Astrocyte (in vitro differentiated cells and primary cell): ENCODE measurements around the gene NFU1. TPM values are rescaled to one million over a fixed set of nuclear protein-coding genes. Genes with fewer than 3 reads are reported as not detected.

Experiments used
- DNase-seq: peaks from one replicate; pipeline ENCODE4 v3.0.0-alpha.2; 2010; ENCODE audit warnings: low read depth
- FAIRE-seq: peaks from 2 replicates; lab custom pipeline; 2011; peaks lifted over from hg19 to GRCh38; lab: Jason Lieb, UNC
- H2AFZ ChIP-seq: 2 replicates; pipeline ENCODE4 v1.6.0; 2012; ENCODE audit warnings: low read depth, low read length, inconsistent platforms
- H3K27ac ChIP-seq: 2 replicates; pipeline ENCODE4 v1.5.1; 2011; ENCODE audit warnings: low read depth, low read length, inconsistent platforms
- H3K27me3 ChIP-seq: 2 replicates; pipeline ENCODE4 v1.6.0; 2011; ENCODE audit warnings: low read length, inconsistent platforms; ENCODE audit not compliant: insufficient read depth
- H3K36me3 ChIP-seq: 2 replicates; pipeline ENCODE4 v1.5.1; 2011; ENCODE audit warnings: low read length, inconsistent platforms; ENCODE audit not compliant: insufficient read depth
- H3K4me1 ChIP-seq: 2 replicates; pipeline ENCODE4 v1.5.1; 2011; ENCODE audit warnings: low read length, inconsistent platforms; ENCODE audit not compliant: insufficient read depth
- H3K4me2 ChIP-seq: 2 replicates; pipeline ENCODE4 v1.6.0; 2012; ENCODE audit warnings: low read length, inconsistent platforms
- H3K4me3 ChIP-seq: 2 replicates; pipeline ENCODE4 v1.5.1; 2011; ENCODE audit warnings: low read depth, mild to moderate bottlenecking, low read length, inconsistent platforms; ENCODE audit not compliant: insufficient read depth
- H3K79me2 ChIP-seq: 2 replicates; pipeline ENCODE4 v1.6.0; 2012; ENCODE audit warnings: mild to moderate bottlenecking, low read length, inconsistent platforms; ENCODE audit not compliant: insufficient read depth
- H3K9ac ChIP-seq: 2 replicates; pipeline ENCODE4 v1.6.0; 2012; ENCODE audit warnings: mild to moderate bottlenecking, low read length, inconsistent platforms
- H3K9me3 ChIP-seq: 2 replicates; pipeline ENCODE4 v1.5.1; 2012; ENCODE audit warnings: low read depth, mild to moderate bottlenecking, low read length, inconsistent platforms; ENCODE audit not compliant: insufficient read depth
- H4K20me1 ChIP-seq: 2 replicates; pipeline ENCODE4 v1.6.0; 2012; ENCODE audit warnings: low read length, inconsistent platforms; ENCODE audit not compliant: insufficient read depth
- H3K27ac Mint-ChIP-seq: one replicate; pipeline ENCODE4 v1.8.0; 2021; ENCODE audit warnings: mild to moderate bottlenecking, mixed read lengths; ENCODE audit not compliant: unreplicated experiment
- H3K27me3 Mint-ChIP-seq: one replicate; pipeline ENCODE4 v1.8.0; 2021; ENCODE audit warnings: low read depth, mixed read lengths; ENCODE audit not compliant: unreplicated experiment
- H3K36me3 Mint-ChIP-seq: one replicate; pipeline ENCODE4 v1.8.0; 2021; ENCODE audit warnings: low read depth, mixed read lengths; ENCODE audit not compliant: unreplicated experiment
- H3K4me1 Mint-ChIP-seq: one replicate; pipeline ENCODE4 v1.8.0; 2021; ENCODE audit warnings: low read depth, mixed read lengths; ENCODE audit not compliant: unreplicated experiment
- H3K4me3 Mint-ChIP-seq: one replicate; pipeline ENCODE4 v1.8.0; 2021; ENCODE audit warnings: mild to moderate bottlenecking, moderate library complexity, mixed read lengths; ENCODE audit not compliant: unreplicated experiment
- H3K9me3 Mint-ChIP-seq: one replicate; pipeline ENCODE4 v1.8.0; 2021; ENCODE audit warnings: mild to moderate bottlenecking, mixed read lengths; ENCODE audit not compliant: unreplicated experiment
- EZH2 ChIP-seq: IDR thresholded peaks from 2 replicates; pipeline ENCODE4 v1.6.1; 2012; ENCODE audit warnings: mild to moderate bottlenecking, low read length, inconsistent platforms; ENCODE audit not compliant: insufficient read depth
- total RNA-seq: library from RNA; stranded (reverse); gene quantifications from 2 replicates; pipeline ENCODE4 v1.2.1, GENCODE V29; 2021
- TF ChIP-seq, protein P1 (sequence below): IDR thresholded peaks from 2 replicates; pipeline ENCODE4 v1.5.1; 2011; ENCODE audit warnings: low read depth, mild to moderate bottlenecking, inconsistent platforms, low read length, moderate library complexity; ENCODE audit not compliant: insufficient read depth

NFU1 gene
- total RNA-seq, 1 donor from 2014 or later: 46.6 TPM

DNA sequence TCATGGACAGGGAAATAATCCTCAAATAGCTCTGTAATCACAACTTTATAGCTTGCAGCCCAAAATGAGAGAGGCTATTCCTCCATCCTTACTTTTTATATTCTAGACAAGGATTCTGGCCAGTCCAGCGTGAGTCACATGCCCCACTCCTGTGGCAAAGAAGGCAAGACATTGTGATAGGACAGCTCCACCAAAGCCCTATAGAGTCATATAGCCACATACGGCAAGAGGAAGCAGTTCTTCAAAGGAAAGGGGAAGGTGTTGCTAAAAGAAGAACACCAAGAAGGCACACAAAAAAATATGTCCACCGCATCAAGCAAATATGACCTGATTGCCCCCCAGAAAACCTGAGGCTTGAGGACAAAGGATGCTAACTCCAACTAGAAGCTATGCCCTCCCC is 46.8 kb downstream of the NFU1 start:
- Histone ChIP-seq H4K20me1 (peaks cover 3% of the 10 kb centered on the region), H2AFZ (no peak overlapping the region), H3K79me2 (peaks cover 17% of the 10 kb centered on the region), H3K4me1 (peaks cover 8% of the 10 kb centered on the region), H3K4me2 (no peak overlapping the region), H3K9ac (no peak overlapping the region), H3K27ac (no peak overlapping the region), H3K27me3 (no peaks in the 10 kb centered on the region), H3K4me3 (no peak overlapping the region), H3K9me3 (no peaks in the 10 kb centered on the region), H3K36me3 (peaks cover 5% of the 10 kb centered on the region)
- no peak overlapping the region for H3K27ac Mint-ChIP-seq
- H3K9me3 Mint-ChIP-seq: no peaks in the 10 kb centered on the region
- no peak overlapping the region for H3K4me3 Mint-ChIP-seq
- peaks cover 13% of the 10 kb centered on the region for H3K4me1 Mint-ChIP-seq
- TF ChIP-seq, protein P1, sequence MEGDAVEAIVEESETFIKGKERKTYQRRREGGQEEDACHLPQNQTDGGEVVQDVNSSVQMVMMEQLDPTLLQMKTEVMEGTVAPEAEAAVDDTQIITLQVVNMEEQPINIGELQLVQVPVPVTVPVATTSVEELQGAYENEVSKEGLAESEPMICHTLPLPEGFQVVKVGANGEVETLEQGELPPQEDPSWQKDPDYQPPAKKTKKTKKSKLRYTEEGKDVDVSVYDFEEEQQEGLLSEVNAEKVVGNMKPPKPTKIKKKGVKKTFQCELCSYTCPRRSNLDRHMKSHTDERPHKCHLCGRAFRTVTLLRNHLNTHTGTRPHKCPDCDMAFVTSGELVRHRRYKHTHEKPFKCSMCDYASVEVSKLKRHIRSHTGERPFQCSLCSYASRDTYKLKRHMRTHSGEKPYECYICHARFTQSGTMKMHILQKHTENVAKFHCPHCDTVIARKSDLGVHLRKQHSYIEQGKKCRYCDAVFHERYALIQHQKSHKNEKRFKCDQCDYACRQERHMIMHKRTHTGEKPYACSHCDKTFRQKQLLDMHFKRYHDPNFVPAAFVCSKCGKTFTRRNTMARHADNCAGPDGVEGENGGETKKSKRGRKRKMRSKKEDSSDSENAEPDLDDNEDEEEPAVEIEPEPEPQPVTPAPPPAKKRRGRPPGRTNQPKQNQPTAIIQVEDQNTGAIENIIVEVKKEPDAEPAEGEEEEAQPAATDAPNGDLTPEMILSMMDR: no peak
- no peak for TF ChIP-seq EZH2
- no peak for DNase-seq
- no peaks in the 10 kb centered on the region for H3K27me3 Mint-ChIP-seq
- FAIRE-seq: no peak
- H3K36me3 Mint-ChIP-seq: peaks cover 8% of the 10 kb centered on the region

DNA sequence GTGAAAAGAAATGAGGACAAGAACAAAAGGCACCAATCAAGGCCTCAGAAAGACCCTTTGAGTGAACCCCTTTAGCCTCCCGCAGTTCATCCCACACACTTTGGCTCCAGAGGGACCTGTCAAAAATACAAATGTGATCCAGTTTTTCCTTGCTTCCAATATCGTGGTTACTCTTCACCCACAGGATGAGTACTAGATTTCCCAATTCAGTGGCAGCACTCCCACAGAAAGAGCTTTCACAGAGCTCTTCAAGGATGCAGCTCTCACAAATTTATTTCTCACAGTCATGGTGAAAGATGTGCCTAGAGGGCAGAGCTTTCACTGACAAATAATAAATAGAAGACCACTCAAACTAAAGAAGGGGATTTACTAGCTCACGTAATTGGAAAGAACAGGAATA is 47.2 kb downstream of the NFU1 start:
- Mint-ChIP-seq H3K27ac (no peak overlapping the region), H3K4me3 (no peak overlapping the region), H3K4me1 (peaks cover 13% of the 10 kb centered on the region), H3K27me3 (no peaks in the 10 kb centered on the region), H3K9me3 (no peaks in the 10 kb centered on the region), H3K36me3 (peaks cover 7% of the 10 kb centered on the region)
- DNase-seq (no peak), FAIRE-seq (no peak)
- Histone ChIP-seq H3K27ac (no peak overlapping the region), H3K4me3 (no peak overlapping the region), H3K27me3 (no peaks in the 10 kb centered on the region), H3K4me2 (no peak overlapping the region), H3K9me3 (no peaks in the 10 kb centered on the region), H3K4me1 (peaks cover 9% of the 10 kb centered on the region), H3K36me3 (peaks cover 5% of the 10 kb centered on the region), H3K9ac (no peak overlapping the region), H2AFZ (no peak overlapping the region), H4K20me1 (peaks cover 7% of the 10 kb centered on the region), H3K79me2 (peaks cover 22% of the 10 kb centered on the region)
- TF ChIP-seq, protein P1: no peak
- TF ChIP-seq EZH2: no peak

DNA sequence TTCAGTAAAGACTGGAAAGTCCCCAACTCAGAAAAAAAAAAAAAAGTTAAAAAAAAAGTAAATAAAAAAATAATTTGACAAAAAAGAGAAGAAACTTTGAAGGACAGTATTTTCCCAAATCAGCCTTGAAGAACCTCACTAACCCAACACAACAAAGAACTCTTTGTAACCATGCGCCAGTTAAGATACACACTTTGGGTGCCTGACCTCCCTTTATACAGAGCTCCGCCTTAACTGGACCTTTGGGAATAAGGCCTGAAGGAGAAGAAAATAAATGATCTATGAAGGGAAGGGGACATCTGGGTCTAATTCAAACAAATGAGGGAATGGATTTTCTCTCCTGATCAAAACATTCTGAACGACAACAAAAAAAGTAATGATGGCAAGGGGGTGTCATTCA is 48.0 kb downstream of the NFU1 start:
- H3K36me3 ChIP-seq: peaks cover 3% of the 10 kb centered on the region
- H3K27ac ChIP-seq: no peak overlapping the region
- no peaks in the 10 kb centered on the region for H3K9me3 ChIP-seq
- TF ChIP-seq EZH2: no peak
- TF ChIP-seq, protein P1: no peak
- Mint-ChIP-seq H3K9me3 (no peaks in the 10 kb centered on the region), H3K27ac (no peak overlapping the region), H3K4me3 (no peak overlapping the region), H3K36me3 (peaks cover 2% of the 10 kb centered on the region), H3K4me1 (peaks cover 14% of the 10 kb centered on the region), H3K27me3 (no peaks in the 10 kb centered on the region)
- DNase-seq: no peak
- H3K4me3 ChIP-seq: no peak overlapping the region
- H4K20me1 ChIP-seq: peaks cover 14% of the 10 kb centered on the region
- no peak overlapping the region for H3K9ac ChIP-seq
- H3K27me3 ChIP-seq: no peaks in the 10 kb centered on the region
- H3K4me2 ChIP-seq: no peak overlapping the region
- no peak for FAIRE-seq
- peaks cover 12% of the 10 kb centered on the region for H3K4me1 ChIP-seq
- no peak overlapping the region for H2AFZ ChIP-seq
- H3K79me2 ChIP-seq: peaks cover 29% of the 10 kb centered on the region
